Measurements from ENCODE around the gene PARG.
"Not testable (repeated sequence)": the region's sequence is repeated elsewhere in the genome, so short reads cannot be mapped to it uniquely, and the experiment has no call there.

PARG gene

DNA sequence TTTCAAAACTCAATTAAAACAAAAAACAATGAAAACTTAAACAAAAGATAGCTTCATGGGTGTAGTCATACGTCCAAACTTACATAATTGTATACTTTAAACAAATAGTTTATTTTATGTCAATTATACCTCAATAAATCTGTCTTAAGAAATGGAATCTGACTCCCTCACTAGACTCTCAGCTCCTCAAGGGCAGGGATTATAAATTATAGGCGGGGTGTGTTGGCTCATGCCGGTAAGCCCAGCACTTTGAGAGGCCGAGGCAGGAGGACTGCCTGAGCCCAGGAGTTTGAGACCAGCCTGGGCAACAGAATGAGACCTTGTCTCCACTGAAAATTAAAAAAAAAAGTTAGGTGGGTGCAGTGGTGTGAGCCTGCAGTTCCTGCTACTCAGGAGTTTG, 92.3 kb downstream of the PARG start:
- not testable (repeated sequence) for DNase-seq; H3K27ac ChIP-seq (ENCODE audit: low read length); ATAC-seq (ENCODE audit: insufficient read depth, low read depth); H3K4me1 ChIP-seq (ENCODE audit: insufficient read depth, low read length); H3K4me2 ChIP-seq (ENCODE audit: insufficient read depth, low read length); H2AFZ ChIP-seq (ENCODE audit: low read depth, low read length); H3K9ac ChIP-seq (ENCODE audit: low read depth, low read length); H3K9me3 ChIP-seq (ENCODE audit: insufficient read depth, low read length, severe bottlenecking); H4K20me1 ChIP-seq (ENCODE audit: insufficient read depth, low read length); H3K27me3 ChIP-seq (ENCODE audit: insufficient read depth, low read length, poor library complexity); H3K36me3 ChIP-seq (ENCODE audit: insufficient read depth, low read length); H3K79me2 ChIP-seq (ENCODE audit: insufficient read depth, low read length); H3K4me3 ChIP-seq (ENCODE audit: low read depth in 1 of 2, low read length in 2 of 2)

DNA sequence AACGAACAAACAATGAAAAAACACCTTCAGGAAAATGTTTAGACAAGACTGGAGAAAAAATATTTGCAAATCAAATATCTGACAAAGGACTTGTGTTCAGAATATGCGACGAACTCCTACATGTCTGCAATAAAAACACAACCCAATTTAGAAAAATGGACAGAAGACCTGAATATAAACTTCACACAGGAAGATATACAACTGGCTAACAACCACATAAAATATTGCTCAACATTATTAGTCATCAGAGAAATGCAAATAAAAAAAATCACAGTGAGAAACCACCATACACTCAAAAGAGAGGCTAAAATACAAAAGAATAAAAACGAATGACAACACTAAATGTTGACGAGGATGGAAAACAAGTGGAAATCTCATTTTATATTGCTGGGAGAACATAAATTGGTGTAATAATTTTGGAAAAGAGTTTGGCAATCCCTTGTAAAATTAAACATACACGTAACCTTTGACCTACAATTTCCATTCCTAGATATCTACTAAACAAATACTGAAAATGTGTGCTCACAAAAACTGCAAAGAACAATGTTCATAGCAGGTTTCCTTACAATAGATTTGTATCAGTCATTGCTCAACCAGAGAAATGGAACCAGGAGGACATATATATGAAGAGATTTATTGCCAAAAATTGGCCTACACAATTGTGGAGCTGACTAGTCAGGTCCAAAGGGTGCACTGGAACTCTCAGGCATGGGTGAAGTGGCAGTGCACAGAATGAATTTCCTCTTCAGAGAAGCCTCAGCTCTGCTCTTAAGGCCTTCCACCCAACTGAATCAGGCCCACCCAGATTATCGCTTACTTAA, 96.8 kb downstream of the PARG start:
- no peaks in the 10 kb centered on the region for H3K79me2 ChIP-seq (ENCODE audit: insufficient read depth, low read length)
- H3K36me3 ChIP-seq (ENCODE audit: insufficient read depth, low read length): peaks cover 29% of the 10 kb centered on the region
- H3K9ac ChIP-seq (ENCODE audit: low read depth, low read length): no peak overlapping the region
- no peak overlapping the region for H2AFZ ChIP-seq (ENCODE audit: low read depth, low read length)
- no peaks in the 10 kb centered on the region for H3K27me3 ChIP-seq (ENCODE audit: insufficient read depth, low read length, poor library complexity)
- ATAC-seq (ENCODE audit: insufficient read depth, low read depth): no peak
- no peak overlapping the region for H3K4me3 ChIP-seq (ENCODE audit: low read depth in 1 of 2, low read length in 2 of 2)
- H3K9me3 ChIP-seq (ENCODE audit: insufficient read depth, low read length, severe bottlenecking): no peaks in the 10 kb centered on the region
- H3K4me2 ChIP-seq (ENCODE audit: insufficient read depth, low read length): no peak overlapping the region
- H4K20me1 ChIP-seq (ENCODE audit: insufficient read depth, low read length): no peaks in the 10 kb centered on the region
- DNase-seq: no peak
- no peaks in the 10 kb centered on the region for H3K4me1 ChIP-seq (ENCODE audit: insufficient read depth, low read length)
- no peak overlapping the region for H3K27ac ChIP-seq (ENCODE audit: low read length)
- TF ChIP-seq EZH2 (IDR thresholded peaks at IDR 0.05; ENCODE audit: borderline replicate concordance, low read depth, low read length, severe bottlenecking): no peak
- TF ChIP-seq, protein P1, sequence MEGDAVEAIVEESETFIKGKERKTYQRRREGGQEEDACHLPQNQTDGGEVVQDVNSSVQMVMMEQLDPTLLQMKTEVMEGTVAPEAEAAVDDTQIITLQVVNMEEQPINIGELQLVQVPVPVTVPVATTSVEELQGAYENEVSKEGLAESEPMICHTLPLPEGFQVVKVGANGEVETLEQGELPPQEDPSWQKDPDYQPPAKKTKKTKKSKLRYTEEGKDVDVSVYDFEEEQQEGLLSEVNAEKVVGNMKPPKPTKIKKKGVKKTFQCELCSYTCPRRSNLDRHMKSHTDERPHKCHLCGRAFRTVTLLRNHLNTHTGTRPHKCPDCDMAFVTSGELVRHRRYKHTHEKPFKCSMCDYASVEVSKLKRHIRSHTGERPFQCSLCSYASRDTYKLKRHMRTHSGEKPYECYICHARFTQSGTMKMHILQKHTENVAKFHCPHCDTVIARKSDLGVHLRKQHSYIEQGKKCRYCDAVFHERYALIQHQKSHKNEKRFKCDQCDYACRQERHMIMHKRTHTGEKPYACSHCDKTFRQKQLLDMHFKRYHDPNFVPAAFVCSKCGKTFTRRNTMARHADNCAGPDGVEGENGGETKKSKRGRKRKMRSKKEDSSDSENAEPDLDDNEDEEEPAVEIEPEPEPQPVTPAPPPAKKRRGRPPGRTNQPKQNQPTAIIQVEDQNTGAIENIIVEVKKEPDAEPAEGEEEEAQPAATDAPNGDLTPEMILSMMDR (IDR thresholded peaks at IDR 0.05; ENCODE audit: borderline replicate concordance, extremely low read depth, low read length, poor library complexity, severe bottlenecking): no peak

DNA sequence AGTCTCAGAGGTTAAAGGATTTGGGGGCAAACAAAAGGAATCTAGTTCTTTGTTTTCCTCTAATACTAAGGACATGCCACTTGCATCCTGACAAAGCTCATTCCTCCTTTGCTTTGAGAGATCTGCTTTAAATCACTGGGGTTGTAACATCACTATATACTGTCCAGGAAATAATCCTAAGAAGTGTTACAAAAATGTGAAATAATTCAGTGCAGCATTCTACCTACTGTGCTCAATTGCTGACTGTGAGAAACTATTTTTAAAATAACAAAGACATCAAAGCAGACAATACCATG, 99.5 kb downstream of the PARG start:
- H3K4me1 ChIP-seq (ENCODE audit: insufficient read depth, low read length); H2AFZ ChIP-seq (ENCODE audit: low read depth, low read length); H3K9ac ChIP-seq (ENCODE audit: low read depth, low read length); H3K27me3 ChIP-seq (ENCODE audit: insufficient read depth, low read length, poor library complexity); H4K20me1 ChIP-seq (ENCODE audit: insufficient read depth, low read length); H3K9me3 ChIP-seq (ENCODE audit: insufficient read depth, low read length, severe bottlenecking); H3K4me2 ChIP-seq (ENCODE audit: insufficient read depth, low read length); H3K79me2 ChIP-seq (ENCODE audit: insufficient read depth, low read length); DNase-seq; ATAC-seq (ENCODE audit: insufficient read depth, low read depth); H3K4me3 ChIP-seq (ENCODE audit: low read depth in 1 of 2, low read length in 2 of 2); H3K27ac ChIP-seq (ENCODE audit: low read length): not testable (repeated sequence)
- H3K36me3 ChIP-seq (ENCODE audit: insufficient read depth, low read length): peaks cover 43% of the 10 kb centered on the region

DNA sequence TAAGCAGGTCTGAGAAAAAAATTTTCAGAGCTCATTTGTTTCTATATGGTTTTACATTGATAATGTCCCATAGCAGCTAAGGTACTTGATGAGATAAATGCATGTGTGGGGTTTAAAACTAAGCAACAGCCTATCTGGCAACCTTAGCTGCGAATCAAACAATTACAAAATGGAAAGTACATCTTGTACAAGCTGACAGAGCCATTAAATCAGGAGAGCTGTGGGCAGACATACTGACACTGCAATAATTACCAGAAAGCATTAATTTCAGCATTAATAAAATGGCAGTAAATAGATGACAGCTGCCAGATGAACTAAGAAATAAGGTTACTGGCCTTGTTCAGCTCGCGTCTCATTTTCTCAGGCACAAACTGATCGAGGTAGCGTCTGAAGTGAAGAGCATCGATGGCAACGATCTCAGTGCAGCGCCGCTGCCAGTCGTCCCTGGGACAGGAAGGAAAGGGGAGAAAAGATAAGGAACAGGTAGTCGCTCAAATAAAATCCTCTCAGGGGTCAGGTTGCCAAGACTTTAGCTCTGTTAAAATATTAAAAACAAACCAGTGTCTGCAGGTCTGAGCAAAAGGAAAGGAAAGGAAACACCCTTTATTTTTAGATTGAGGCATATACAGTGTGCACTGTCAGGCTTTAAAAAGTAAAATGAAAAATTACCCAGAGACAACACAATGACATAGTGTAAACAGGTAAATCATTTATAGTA, 100.1 kb downstream of the PARG start:
- Histone ChIP-seq H3K4me2 (ENCODE audit: insufficient read depth, low read length) (no peak overlapping the region), H3K4me3 (ENCODE audit: low read depth in 1 of 2, low read length in 2 of 2) (no peak overlapping the region), H2AFZ (ENCODE audit: low read depth, low read length) (no peak overlapping the region), H4K20me1 (ENCODE audit: insufficient read depth, low read length) (no peaks in the 10 kb centered on the region), H3K9me3 (ENCODE audit: insufficient read depth, low read length, severe bottlenecking) (no peaks in the 10 kb centered on the region), H3K27me3 (ENCODE audit: insufficient read depth, low read length, poor library complexity) (no peaks in the 10 kb centered on the region), H3K4me1 (ENCODE audit: insufficient read depth, low read length) (no peaks in the 10 kb centered on the region), H3K9ac (ENCODE audit: low read depth, low read length) (no peak overlapping the region), H3K79me2 (ENCODE audit: insufficient read depth, low read length) (no peaks in the 10 kb centered on the region), H3K36me3 (ENCODE audit: insufficient read depth, low read length) (peaks cover 43% of the 10 kb centered on the region), H3K27ac (ENCODE audit: low read length) (no peak overlapping the region)
- ATAC-seq (ENCODE audit: insufficient read depth, low read depth): no peak
- TF ChIP-seq, protein P1 (IDR thresholded peaks at IDR 0.05; ENCODE audit: borderline replicate concordance, extremely low read depth, low read length, poor library complexity, severe bottlenecking): no peak
- TF ChIP-seq EZH2 (IDR thresholded peaks at IDR 0.05; ENCODE audit: borderline replicate concordance, low read depth, low read length, severe bottlenecking): no peak
- DNase-seq: no peak
